Right ventricle myocardium superior (tissue), 1 donor: Measurements from ENCODE around the gene PARP1. TPM values are rescaled to one million over a fixed set of nuclear protein-coding genes. Genes with fewer than 3 reads are reported as not detected.
A peak's percentile ranks its signal among the peaks of the same experiment; 100 is the strongest.
"Not testable (repeated sequence)": the region's sequence is repeated elsewhere in the genome, so short reads cannot be mapped to it uniquely, and the experiment has no call there.

Experiments used
- ATAC-seq: fragments of 200-7000 bp; cut with Tn5 transposase; one replicate; pipeline ENCODE4 v1.9.1; 2020; ENCODE audit warnings: mild to moderate bottlenecking; ENCODE audit not compliant: poor library complexity
- DNase-seq: peaks from one replicate; pipeline ENCODE4 v3.0.0-alpha.2; 2020
- intact Hi-C: fragments of 100-400 bp; cut with DNase I; formaldehyde crosslinking; loops from one replicate; pipeline ENCODE4 v1.11.2; 2022
- total RNA-seq: library from RNA; stranded (reverse); fragmentation: NEBNext Ultra II Directional; extraction: Animal tissue kit (Norgen Biotek cat#: 25700); gene quantifications from one replicate; pipeline ENCODE4 v1.2.1, GENCODE V29; 2021
- donor health status: DM: no; HTN: yes; CAD: no; lungs with severe emphysema.

PARP1 gene
- total RNA-seq, 1 donor from 2014 or later, result 149 TPM

DNA sequence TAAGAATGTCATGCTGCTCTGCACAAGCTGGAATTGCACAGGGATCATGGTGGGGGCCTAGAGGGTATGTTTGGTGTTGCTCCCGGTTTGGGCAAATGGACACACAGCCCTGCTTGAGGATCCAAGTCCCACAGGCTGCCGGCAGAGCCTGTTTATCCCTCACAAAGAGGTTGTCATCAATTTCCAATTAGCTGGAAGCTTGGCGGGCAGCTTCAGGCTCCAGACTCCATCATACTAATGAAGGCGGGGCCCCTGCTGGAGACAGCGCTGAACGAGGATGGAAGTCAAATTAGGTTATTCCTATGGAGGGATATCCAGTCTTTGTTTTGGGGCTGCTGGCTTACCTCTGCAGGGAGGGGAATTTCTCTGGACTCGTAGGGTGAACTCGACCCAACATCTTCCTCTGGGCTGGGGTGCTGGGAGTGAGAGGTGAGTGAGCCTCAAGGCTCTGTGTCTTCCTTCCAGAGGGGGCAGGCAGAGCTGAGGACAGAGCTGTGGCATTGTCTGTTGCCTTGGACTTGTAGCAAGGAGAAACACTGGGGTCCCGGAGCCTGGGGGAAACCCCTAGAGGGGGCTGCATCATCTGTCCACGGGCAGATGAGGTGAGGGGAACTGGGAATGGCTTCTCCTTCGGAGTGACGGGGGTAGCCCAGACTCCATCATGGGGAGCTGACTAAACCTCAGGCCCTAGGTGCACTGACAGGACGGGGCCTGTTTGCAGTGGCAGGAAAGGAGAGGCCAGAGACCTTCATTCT, 24.9 kb upstream of the PARP1 start:
- intact Hi-C loops, result no loop called here
- DNase-seq (no peak), ATAC-seq (no peak)

DNA sequence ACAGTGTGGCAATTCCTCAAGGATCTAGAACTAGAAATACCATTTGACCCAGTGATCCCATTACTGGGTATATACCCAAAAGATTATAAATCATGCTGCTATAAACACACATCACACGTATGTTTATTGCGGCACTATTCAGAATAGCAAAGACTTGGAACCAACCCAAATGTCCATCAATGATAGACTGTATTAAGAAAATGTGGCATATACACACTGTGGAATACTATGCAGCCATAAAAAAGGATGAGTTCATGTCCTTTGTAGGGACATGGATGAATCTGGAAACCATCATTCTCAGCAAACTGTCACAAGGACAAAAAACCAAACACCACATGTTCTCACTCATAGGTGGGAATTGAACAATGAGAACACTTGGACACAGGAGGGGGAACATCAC, 24.0 kb upstream of the PARP1 start:
- DNase-seq, intact Hi-C loops, ATAC-seq: not testable (repeated sequence)

DNA sequence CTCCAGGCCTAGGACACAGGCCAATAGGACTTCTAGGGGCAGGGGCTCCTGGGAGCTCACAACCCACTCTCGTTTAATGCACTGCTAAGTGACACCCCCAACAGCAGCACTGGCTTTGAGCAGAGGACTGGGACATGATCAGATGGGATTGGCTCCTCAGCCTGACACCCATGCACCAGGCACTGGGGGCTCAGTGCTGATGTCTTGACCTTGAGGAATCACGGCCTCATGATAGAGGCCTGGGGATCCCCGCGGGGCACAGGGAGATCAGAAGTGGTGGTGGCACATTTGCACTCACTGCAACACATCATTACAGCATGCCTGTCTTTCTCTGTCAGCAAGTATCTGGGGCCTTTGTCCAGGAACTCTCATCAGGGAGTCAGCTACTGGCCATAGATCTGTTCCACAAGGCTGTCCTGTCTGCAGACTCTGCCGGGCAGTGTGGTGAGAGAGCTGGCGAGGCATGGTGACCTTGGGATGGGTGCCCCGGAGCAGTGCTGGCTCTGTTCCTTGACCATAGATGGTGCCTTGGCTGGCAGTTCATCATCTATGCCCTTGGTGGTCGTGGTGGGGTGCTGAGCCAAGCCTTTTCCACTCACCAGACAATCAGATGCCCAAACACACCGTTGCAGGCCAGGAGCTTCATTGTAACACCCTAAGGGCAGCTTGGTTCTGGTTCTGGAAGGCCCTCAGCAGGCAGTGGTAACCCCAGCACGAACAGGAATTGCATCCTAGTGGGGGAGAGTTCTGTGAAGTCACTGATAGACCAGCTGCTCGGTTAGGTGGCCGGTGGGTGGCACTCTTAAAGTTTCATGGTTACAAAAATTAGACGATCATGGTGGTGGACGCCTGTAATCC, 22.2 kb upstream of the PARP1 start:
- DNase-seq (no peak), ATAC-seq (peak; percentile 70)
- intact Hi-C loops, result no loop called here

DNA sequence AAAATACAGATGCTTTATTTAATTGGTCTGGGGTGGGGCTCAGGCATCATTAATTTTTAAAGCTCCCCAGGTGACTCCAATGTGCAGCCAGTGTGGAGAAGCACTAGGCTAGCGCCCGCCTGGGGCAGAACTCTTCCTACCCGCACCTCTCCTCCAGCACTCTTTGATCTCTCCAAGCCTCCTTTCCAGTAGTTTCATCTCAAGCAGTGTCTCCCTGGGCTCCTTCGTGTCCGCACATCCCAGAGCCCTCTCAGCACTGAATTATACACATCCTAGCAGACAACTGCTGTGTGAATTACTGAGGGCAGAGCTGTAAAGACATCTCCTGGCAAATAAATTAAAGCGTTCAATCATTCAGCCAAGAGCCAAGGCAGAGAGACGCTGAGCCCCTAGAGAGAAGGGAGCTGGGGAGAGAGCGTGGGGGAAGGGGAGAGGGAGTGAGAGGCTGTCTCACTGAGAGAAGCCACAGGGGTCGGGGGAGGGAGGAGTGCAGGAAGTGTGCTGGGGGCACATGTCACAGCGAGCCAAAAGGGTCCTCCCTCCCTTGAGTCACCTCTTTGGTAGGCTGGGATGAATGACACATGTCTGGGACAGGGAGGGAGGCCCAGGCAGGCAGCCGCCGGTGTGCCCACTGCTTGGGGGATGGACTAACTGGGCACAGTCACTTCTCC, 21.0 kb upstream of the PARP1 start:
- ATAC-seq, result no peak
- intact Hi-C loops, result no loop called here
- DNase-seq, result no peak

DNA sequence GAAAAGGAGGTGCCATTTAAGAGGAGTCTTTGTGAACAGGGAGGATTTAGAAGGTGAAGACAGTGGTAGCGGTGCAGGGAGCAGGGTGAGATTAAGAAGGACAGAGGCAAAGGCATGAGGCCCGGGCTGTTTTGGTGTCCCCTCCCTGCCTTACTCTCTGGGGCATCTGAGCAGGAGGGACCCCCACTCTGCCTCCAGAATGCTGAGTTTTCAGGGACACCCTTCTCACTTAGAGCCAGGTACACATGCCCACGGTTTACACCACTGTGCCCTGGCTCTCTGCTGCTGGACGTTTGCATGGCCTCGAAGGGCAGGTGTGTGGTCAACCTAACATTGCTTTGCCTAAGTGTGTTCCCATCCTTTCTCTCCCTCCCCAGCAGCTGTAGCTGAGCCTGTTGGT, 20.5 kb upstream of the PARP1 start:
- no peak for ATAC-seq
- no peak for DNase-seq
- intact Hi-C loops, result no loop called here

DNA sequence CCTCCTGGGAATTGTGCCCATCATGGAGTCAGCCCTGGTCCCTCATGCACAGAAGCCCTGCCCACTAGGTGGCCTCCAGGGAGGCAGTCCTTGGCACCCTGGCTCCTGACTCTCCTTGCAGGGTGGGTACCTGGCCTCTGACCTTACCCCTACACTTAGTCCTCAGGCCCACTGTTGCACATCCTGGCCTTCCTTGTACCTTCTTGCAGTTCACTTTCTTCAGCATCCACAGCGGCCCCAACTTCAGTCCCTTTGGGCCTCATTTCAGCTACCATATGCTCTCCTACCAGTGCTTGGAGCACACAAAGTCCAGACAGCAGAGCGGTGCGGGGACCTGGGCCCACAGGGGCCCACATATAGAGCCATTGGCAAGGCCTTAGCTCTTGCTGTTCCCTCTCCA, 19.2 kb upstream of the PARP1 start:
- DNase-seq, result no peak
- ATAC-seq, result no peak
- intact Hi-C loops, result no loop called here

DNA sequence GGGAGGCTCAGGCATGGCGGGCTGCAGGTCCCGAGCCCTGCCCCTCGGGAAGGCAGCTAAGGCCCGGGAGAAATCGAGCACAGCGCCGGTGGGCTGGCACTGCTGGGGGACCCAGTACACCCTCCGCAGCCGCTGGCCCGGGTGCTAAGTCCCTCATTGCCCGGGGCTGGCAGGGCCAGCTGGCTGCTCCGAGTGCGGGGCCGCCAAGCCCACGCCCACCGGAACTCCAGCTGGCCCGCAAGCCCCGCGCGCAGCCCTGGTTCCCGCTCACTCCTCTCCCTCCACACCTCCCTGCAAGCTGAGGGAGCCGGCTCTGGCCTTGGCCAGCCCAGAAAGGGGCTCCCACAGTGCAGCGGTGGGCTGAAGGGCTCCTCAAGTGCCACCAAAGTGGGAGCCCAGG, 18.5 kb upstream of the PARP1 start:
- intact Hi-C loops, ATAC-seq, DNase-seq: not testable (repeated sequence)

DNA sequence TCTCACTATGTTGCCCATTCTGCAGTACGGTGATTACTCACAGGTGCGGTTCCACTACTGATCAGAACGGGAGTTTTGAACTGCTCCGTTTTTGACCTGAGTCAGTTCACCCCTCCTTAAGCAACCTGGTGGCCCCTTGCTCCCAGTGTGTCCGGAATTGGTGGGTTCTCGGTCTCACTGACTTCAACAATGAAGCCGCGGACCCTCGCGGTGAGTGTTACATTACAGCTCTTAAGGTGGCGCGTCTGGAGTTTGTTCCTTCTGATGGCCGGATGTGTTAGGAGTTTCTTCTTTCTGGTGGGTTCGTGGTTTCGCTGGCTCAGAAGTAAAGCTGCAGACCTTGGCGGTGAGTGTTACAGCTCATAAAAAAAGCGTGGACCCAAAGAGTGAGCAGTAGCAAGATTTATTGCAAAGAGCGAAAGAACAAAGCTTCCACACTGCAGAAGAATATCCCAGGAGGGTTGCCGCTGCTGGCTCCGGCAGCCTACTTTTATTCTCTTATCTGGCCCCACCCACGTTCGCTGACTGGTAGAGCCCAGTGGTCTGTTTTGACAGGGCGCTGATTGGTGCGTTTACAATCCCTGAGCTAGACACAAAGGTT, 17.6 kb upstream of the PARP1 start:
- DNase-seq (no peak), ATAC-seq (no peak)
- intact Hi-C loops, result no loop called here

DNA sequence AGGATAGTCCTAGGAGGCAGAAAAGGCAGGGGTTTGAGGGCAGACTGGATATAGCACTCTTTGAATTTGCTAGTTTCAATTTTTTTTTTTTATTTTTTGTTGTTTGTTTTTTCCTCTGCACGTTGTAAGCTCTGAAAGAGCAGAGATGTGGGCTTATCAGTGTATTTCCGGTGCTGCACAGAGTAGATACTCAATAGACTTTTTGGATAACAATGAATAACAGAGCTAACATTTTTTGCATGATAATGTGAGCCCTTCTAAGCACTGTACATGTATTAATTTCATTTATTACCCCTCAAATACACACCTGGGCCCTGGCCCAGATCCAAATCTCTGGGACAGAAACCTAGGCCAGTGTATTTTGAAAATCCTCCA, 17.1 kb upstream of the PARP1 start:
- intact Hi-C loops, result no loop called here

DNA sequence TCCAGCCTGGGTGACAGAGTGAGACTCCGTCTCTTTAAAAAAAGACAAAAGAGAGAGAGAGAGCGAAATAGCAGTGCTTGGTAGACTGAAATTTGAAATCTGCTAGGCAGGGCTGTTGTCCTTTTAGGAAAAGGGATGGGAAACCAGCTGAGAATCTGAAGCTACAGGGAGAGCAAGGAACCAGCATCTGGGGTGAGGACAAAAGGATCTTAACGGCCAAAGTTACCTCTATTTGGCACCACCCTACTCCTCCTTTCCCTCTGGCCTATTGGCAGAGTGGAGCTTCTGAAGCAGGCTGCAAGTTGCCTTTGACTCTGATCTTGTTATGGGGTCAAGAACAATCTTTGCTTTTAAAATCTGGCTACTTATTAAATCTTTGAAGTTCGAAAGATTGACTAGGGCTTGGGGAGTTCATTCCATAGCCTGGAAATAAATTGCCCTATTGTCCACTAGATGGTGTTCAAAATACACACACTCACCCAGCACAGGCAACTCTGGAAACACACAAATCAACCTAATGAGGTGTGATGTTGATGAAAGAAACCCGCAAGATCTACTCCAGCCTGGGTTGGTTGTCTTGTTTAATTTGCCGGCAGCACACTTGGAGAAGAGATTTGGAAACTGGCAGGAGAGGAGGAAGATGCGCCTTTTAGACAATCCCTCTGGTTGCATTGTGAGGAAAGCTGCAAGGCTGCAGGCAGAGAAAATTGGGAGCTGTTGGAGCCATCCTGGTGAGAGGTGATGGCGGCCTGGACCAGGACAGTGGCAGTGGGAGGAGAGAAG, 16.5 kb upstream of the PARP1 start:
- intact Hi-C loops, result loop anchor here (5.0 kb wide), 2 partner anchors 123 to 188 kb away; partner anchors contain the start of gene STUM
- ATAC-seq, result peak; percentile 90
- no peak for DNase-seq

More for the DNA sequence above, 17.1 kb upstream of the PARP1 start:
- DNase-seq (no peak), ATAC-seq (no peak)

DNA sequence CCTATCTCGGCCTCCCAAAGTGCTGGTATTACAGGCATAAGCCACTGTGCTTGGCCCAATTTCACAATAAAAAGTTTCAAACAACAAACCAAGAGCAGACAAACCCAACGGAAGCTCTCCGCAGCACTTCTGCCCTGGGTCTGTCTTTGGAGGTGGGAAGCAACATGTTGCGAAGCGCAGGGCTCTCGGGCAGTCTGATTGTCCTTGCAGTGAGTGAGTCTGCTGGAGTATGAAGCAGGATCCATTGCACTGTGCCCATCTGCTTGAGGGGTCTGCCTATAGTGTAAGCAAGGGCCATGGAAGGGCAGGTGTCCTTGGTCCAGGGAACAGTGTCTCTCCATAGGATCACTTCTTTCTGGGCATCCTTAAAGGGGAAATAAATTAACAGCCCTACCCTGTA, 14.6 kb upstream of the PARP1 start:
- ATAC-seq (no peak), DNase-seq (no peak)
- intact Hi-C loops, result loop anchor here (5.0 kb wide), 2 partner anchors 125 to 190 kb away; partner anchors contain the start of gene STUM

DNA sequence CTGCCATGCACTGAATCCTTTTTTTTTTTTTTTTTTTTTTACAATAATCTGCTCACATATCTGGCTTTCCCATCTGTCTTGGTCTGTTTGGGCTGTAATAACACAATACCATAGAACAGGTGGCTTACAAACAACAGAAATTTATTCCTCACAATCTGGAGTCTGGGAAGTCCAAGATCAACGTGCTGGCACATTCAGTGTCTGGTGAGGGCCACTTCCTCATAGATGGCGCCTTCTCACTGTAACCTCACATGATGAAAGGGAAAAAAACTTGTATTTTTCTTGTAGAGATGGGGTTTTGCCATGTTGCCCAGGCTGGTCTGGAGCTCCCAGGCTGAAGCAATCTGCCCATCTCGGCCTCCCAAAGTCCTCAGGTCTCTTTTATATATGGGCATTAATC, 13.0 kb upstream of the PARP1 start:
- ATAC-seq (no peak), DNase-seq (no peak)
- intact Hi-C loops, result loop anchor here (5.0 kb wide), 2 partner anchors 126 to 191 kb away; partner anchors contain the start of gene STUM

DNA sequence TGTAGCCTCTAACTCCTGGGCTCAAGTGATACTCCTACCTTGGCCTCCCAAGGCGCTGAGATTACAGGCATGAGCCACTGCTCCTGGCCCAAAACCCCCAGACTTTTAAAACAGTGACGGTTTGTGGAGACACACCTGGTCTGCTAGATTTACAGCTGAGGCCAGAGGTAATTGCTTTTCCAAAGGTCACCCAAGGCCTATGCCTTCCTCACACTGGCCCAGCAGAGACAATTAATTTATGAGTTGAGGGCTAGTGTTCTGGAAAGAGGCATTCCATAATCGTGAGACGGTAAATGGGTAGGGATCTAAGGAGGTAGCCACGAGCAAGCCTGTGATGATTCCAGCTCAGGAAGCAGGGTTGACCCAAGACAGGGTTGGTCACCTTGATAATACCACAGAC, 12.4 kb upstream of the PARP1 start:
- intact Hi-C loops, result loop anchor here (5.0 kb wide), 2 partner anchors 127 to 192 kb away; partner anchors contain the start of gene STUM
- ATAC-seq, result no peak
- DNase-seq, result no peak

DNA sequence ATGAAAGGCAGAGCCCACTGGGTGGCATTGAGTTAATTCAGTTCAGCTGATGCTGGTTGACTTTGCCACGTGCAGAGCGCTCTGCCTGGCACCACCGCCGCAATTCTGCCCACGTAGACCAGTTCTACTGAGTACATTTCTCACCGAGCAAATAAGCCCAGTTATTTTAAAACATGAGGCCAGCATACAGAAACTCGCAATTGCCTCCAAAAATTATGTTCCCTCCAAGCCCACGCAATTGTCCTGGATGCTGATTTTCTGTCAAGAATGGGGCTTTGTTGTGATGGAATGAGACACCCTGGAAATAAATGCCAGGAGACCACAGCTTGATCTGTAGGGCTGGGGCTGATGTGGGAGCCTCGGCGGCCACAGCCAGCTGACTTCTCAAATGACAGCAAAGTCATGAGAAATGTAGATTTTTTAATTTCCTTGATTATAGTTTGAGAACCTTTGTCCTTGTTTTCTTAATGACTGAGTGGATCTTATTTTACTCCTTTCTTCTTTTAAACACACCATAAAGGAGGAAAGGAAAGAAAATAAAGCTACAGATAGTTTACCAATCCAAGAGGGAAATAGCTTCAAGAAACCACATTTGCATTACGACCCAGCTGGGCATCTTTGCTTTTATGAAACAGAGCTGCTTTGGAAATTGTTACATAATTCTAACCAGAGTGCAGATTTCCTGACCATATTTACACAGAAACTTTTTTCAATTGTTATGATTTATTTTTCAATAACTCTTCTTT, 11.6 kb upstream of the PARP1 start:
- DNase-seq, result no peak
- intact Hi-C loops, result loop anchor here (5.0 kb wide), 2 partner anchors 128 to 193 kb away; partner anchors contain the start of gene STUM
- no peak for ATAC-seq

DNA sequence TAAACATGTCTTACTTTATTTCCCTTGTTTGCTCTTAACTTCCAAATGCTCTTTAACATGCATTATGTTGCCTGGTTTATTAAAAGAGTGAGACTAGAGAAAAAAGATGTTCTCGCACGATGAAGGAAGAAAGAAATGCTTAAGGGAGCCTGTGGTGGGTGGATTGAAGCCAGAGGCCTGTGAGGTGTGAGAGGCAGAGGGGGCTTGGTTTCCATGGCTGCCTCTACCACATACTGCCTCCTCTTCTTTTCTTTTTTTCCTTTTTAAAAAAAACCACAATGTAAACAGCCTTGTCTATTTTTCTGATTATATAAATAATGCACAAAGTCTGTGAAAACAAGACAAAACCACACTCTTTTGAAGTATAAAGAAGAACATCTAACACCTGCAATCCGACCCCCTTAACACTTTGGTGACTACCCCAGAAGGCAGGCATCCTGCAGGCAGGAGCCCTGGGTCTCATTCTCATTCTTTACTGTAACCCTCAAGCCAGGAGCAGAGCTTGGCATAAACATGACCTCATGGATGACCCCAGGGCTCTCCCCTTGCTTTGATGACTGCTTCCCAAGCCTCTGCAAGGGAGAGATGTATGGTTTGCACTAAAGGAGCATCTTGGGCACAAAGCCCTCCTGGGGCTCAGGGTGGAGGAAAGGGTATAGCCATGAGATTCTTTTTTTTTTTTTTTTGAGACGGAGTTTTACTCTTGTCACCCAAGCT, 10.1 kb upstream of the PARP1 start:
- DNase-seq, result no peak
- intact Hi-C loops, result no loop called here

DNA sequence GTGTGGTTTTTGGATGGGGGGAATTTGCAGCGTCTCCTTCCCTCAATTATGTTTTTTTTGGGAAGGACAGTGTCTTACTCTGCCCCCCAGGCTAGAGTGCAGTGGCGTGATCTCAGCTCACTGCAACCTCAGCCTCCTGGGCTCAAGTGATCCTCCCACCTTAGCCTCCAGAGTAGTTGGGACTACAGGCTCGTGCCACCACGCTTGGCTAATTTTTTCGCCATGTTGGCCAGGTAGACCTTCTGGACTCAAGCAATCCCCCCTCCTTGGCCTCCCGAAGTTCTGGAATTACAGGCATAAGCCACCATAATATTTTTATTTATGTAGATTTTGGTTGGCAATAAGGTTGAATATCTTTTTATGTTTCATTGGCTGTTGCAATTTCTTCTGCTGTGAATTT, 9.5 kb upstream of the PARP1 start:
- intact Hi-C loops, result no loop called here
- DNase-seq (no peak), ATAC-seq (no peak)

More for the DNA sequence above, 10.1 kb upstream of the PARP1 start:
- no peak for ATAC-seq
